Activated CD4-positive, alpha-beta T cell treated with anti-CD3 and anti-CD28 coated beads for 4 hours (primary cell): Measurements from ENCODE around the gene TPGS2.
"Not testable (repeated sequence)": the region's sequence is repeated elsewhere in the genome, so short reads cannot be mapped to it uniquely, and the experiment has no call there.

Source experiments
- DNase-seq, 2 donors: peaks; one replicate each; pipeline ENCODE4 v3.0.0-alpha.2; 2020

Gene TPGS2

GRCh38 chr18:36828630-36829361 lies at the start of gene TPGS2, which contains the start of gene KIAA1328:
Gene TPGS2 (minus strand): TSS chr18:36829002. CDS start chr18:36828767, 235 bp downstream.
Gene KIAA1328 (plus strand): TSS chr18:36829127. CDS start chr18:36829139, 12 bp downstream.
- peak; percentile 79 to 81 for DNase-seq

- DNase-seq: not testable (repeated sequence)
Measured at GRCh38 chr18:36873826-36874225, 45.0 kb upstream of the TPGS2 start.

GRCh38 chr18:36872329-36872728 lies 43.5 kb upstream of the TPGS2 start:
- DNase-seq: no peak

DNA sequence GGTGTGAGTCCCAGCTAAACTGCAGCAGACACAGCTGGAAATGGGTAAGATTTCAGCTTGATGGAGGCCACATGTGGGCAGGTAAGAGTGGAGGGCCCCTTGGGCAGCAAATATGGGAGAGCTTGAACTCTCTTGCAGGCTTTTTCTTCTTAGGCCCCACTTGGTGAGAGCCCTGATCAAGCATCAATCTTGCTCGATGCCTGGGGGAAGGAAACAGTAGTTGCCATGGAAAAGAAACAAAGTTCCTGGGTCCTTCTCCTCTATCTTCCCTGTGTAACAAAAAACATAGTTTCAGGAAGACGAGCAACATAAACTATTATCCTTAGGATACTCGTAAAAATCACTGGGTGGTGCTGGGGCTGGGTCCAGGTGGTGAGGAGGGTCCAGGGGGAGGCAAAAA lies 43.0 kb upstream of the TPGS2 start:
- DNase-seq: no peak

GRCh38 chr18:36867056-36867455 lies 38.3 kb upstream of the TPGS2 start:
- no peak for DNase-seq

GRCh38 chr18:36862182-36862581 lies 33.4 kb upstream of the TPGS2 start:
- DNase-seq: no peak

DNA sequence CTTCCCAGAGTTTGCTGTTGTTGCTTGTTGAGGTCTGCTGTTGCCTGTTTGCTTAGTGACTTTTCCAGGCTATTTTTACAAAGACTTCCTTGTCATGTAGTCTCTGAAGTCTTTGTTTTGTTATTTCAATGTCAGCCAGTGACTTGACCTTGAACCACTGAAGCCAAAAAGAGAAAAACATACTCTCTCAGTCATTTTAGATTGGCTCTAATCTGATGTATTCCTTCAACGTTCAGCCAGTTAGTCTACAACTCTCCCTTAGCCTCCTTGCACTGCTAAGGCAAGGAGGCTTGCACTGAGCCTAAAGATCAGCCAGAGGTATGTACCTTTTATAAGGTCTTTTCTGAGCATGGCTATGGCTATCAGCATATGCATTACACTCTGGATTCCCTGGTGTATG lies 28.0 kb upstream of the TPGS2 start:
- no peak for DNase-seq

- DNase-seq: no peak
Measured at GRCh38 chr18:36851202-36851590, 22.4 kb upstream of the TPGS2 start.

- DNase-seq: no peak
Measured at GRCh38 chr18:36850527-36851201, 21.9 kb upstream of the TPGS2 start.

GRCh38 chr18:36849288-36850006 lies 20.6 kb upstream of the TPGS2 start:
- no peak for DNase-seq

GRCh38 chr18:36848609-36849008 lies 19.8 kb upstream of the TPGS2 start:
- DNase-seq: no peak

- DNase-seq: no peak
Measured at GRCh38 chr18:36843784-36844183, 15.0 kb upstream of the TPGS2 start.

- no peak for DNase-seq
Measured at GRCh38 chr18:36843199-36843598, 14.4 kb upstream of the TPGS2 start.

- no peak for DNase-seq
Measured at GRCh38 chr18:36839835-36840234, 11.0 kb upstream of the TPGS2 start.

GRCh38 chr18:36835927-36836326 lies 7.1 kb upstream of the TPGS2 start:
- no peak for DNase-seq

- no peak for DNase-seq
Measured at GRCh38 chr18:36833120-36833519, 4.3 kb upstream of the TPGS2 start.

- DNase-seq: no peak
Measured at GRCh38 chr18:36831139-36831538, 2.3 kb upstream of the TPGS2 start.

DNA sequence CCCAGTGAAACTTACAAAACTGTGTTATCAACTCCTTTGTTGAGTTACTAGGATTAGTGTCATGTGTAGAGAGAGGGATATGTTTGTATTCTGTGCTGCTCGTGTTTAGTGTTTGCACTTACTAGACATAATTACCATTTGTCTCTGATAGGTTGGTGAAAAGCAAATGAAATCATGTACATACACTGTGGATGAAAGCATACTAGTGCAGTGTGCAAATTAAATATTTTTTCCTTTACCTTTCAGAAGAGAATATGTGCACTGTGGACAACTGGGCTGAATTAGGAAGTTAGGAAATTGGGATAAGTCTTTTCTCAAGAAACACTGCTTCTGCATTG lies 1.3 kb upstream of the TPGS2 start:
- no peak for DNase-seq

- DNase-seq: no peak
Measured at GRCh38 chr18:36829362-36830157, 758 bp upstream of the TPGS2 start.

DNA sequence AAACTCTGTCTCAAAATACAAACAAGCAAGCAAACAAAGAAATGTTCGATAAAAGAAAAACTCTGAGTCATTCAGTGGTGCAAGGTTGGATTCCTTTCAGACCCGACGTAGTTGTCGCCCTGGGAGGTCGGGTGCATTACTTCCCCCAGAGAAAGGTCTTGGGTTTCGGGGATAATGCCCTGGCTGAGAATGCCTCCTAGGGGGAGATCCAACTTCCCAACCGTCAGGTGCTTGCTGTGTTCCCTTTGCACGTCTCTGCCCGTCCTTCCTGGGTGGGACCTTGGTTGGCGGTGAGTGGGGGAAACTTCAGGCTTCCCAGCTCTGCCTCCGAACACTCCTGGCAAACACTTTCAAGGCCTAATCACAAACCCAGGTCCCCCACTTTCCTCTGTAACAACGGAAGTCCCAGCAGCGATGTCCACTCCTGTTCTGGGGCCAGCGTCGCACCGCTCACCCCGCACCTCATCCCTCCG lies 609 bp downstream of the TPGS2 start:
- DNase-seq: peak; percentile 14 to 15

DNA sequence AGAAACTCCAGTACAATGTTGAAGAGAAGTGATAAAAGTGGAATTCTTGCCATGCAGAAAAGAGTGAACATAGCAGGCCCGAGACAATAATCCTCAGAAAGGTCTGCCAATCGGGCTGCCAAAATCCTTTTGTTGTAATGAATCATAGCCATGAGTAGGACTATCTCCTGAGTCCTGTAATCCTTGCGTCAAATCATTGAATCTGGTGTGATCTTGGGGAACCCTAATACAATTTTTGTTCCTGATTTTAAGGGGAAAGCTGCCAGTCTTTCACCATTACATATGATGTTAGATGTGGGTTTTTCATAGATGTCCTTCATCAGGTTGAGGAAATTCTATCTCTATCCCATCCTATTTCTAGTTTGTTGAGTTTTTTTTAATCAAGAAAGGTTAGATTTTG lies 2.2 kb downstream of the TPGS2 start:
- DNase-seq: no peak

DNA sequence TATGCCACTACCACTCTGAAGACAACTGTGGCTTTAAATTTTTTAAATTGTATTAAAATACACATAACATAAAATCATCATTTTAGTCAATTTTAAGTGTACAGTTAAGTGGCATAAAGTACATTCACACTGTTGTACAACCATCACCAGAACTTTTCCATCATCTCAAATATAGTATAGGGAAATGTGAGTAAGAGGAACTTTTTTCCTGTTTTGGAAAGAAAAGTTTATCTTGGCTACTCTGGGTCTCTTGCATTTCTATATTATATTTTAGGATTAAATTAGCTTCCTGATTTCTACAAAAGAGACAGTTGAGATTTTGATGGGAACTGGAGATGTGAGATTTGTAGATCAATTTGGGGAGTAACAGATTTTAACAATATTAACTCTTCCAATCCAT lies 3.3 kb downstream of the TPGS2 start:
- DNase-seq: no peak

- DNase-seq: no peak
Measured at GRCh38 chr18:36821681-36822080, 7.1 kb downstream of the TPGS2 start.
